Fibroblast of the aortic adventitia (primary cell): Measurements from ENCODE around the gene ORMDL3. TPM values are rescaled to one million over a fixed set of nuclear protein-coding genes. Genes with fewer than 3 reads are reported as not detected.

Source experiments
- DNase-seq: peaks from one replicate; pipeline ENCODE4 v3.0.0-alpha.2; 2010; ENCODE audit warnings: low read depth
- H3K4me3 ChIP-seq: 2 replicates; pipeline ENCODE4 v1.5.1; 2011; ENCODE audit warnings: low read depth, mild to moderate bottlenecking, control low read depth, low read length, moderate library complexity
- CTCF ChIP-seq: IDR thresholded peaks from 2 replicates; pipeline ENCODE4 v1.5.1; 2011; ENCODE audit warnings: mild to moderate bottlenecking, low read length, control low read depth, inconsistent platforms; ENCODE audit not compliant: insufficient read depth
- total RNA-seq: library from RNA; depleted of rRNA; stranded (reverse); fragments of >200 nt; gene quantifications from 2 replicates; pipeline ENCODE4 v1.2.3, GENCODE V29; 2012; ENCODE audit warnings: low replicate concordance

ORMDL3 gene
- total RNA-seq, 1 donor: 46.9 TPM

DNA sequence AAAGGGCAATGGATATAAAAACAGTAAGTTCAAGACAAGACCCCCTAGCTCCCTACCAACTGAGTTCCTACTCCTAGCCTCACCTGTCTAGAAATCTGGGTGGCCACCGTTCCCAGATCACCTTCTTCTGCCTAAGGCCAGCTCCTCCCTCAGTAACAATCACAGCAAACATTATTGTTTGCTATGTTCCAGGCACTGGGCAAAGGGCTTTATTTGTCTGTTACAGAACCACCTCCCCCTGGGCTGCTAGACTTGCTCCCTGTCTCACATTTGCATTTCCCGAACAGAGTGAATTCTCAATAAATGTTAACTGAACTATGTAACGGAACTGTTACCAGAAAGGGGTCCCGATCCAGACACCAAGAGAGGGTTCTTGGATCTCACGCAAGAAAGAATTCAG, 6.9 kb upstream of the ORMDL3 start:
- TF ChIP-seq CTCF: no peak
- H3K4me3 ChIP-seq: no peak overlapping the region
- DNase-seq: no peak

DNA sequence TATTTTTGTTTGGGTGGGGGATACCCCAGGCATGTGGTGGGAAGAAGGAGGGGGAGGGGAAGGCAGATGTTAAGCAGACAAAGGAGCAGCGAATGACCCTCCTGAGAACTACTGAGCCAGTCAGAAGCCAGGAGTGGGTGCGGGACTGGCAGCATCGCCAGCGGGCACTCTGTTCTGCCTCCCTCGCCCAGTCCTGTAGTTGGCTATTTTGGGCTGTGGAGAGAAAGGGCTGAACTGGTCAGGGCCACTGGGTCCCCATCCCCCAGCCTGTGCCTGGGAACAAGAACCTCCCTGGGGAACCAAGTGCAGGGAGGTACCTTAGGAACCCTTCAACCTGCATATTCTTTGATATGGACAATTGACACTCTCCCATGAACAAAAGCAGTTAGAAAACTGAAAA, 6.5 kb upstream of the ORMDL3 start:
- DNase-seq: no peak

DNA sequence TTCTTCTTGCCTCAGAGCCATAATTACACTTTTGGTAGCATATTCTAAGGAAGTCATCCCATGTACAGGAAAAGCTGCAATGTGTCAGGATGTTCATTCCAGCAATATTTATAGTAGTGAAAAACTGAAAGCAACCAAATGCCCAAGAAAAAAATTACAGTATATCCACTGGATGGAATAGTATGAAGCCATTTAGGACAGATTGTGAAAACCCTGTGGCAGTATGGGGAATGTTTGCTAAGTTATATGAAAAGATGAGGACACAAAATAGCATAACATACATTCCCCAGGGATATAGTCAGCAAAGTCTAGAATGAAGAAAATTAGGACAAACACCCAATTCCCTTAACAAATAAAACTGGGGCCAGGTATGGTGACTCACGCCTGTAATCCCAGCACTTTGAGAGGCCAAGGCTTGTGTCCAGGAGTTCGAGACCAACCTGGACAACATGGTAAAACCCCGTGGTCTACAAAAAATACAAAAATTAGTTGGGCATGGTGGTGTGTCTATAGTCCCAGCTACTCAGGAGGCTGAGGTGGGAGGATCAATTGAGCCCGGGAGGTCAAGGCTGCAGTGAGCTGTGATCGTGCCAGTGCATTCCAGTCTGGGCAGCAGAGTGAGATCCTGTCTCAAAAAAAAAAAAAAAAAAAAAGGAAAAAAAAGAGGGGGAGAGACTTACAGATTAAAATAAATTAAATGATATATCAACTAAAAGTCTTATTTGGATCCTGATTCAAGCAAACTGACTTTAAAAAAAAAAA, 2.4 kb upstream of the ORMDL3 start:
- TF ChIP-seq CTCF: no peak
- H3K4me3 ChIP-seq: no peak overlapping the region
- peak; percentile 89 for DNase-seq

More for the DNA sequence above, 6.5 kb upstream of the ORMDL3 start:
- no peak overlapping the region for H3K4me3 ChIP-seq
- no peak for TF ChIP-seq CTCF

DNA sequence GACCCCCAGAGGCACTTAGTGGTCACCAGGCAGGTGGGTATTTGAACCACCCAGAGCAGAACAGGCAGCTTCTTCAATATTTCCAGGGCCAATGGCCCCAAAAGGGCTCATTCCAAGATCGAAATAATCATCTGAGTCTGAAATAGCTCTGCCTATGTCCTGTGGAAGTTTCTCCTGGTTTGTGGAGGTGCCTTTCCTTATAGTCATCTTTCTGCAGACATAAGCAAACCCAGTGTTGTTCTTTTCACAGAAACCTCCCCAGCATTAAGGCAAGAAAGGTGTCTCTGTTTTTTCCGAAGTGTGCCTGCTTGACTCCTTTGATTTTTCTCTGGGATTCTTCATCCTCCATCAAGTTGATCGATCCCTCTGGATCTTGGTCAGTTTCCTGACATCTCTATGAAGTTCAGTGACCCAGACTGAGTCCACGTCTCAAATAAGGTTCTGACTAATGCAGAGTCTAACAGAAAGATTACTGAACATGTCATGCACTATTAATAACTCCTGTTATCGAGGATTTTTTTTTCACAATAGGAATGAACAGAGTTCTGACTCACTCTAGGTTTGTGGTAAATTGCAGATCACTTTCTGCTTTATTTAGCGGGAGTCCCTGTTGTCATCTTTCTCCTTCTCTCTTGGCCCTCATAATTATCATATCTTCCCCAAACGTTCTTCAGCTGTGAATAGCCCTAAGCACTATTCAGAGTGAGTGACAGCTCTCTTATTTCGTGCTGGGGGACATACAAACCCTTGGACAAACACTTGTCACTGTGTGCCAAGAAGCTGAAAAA, 1.7 kb upstream of the ORMDL3 start:
- TF ChIP-seq CTCF: no peak
- peak overlapping the region; percentile 69 for H3K4me3 ChIP-seq
- peak; percentile 97 for DNase-seq

GRCh38 chr17:39927929-39928857, 792 bp upstream of the ORMDL3 start:
- DNase-seq: peak; percentile 20
- H3K4me3 ChIP-seq: peak overlapping the region; percentile 69
- TF ChIP-seq CTCF: no peak

GRCh38 chr17:39926588-39927100, 757 bp downstream of the ORMDL3 start:
- no peak for TF ChIP-seq CTCF
- H3K4me3 ChIP-seq: peak overlapping the region; percentile 81
- peak; percentile 59 for DNase-seq
